Measurements from ENCODE around the gene AOX1.

AOX1 gene

GRCh38 chr2:200586644-200586975 lies 796 bp downstream of the AOX1 start:
- H3K27me3 ChIP-seq (ENCODE audit: control insufficient read depth in 5 of 5, insufficient read depth in 4 of 5, low read length in 5 of 5), result no peaks in the 10 kb centered on the region
- H3K4me3 ChIP-seq (ENCODE audit: low read depth in 1 of 5, low read length in 5 of 5), result peak overlapping the region; percentile 75 to 91 (median 83)
- peaks cover 4 to 32% (median 27%) of the 10 kb centered on the region in 5 donors for H3K4me1 ChIP-seq (ENCODE audit: control insufficient read depth in 5 of 5, insufficient read depth in 5 of 5, low read length in 5 of 5)
- peak overlapping the region; percentile 78 for H3K27ac ChIP-seq (ENCODE audit: low read depth, low read length)
- H3K9me3 ChIP-seq (ENCODE audit: control insufficient read depth in 5 of 5, low read length in 5 of 5), result no peaks in the 10 kb centered on the region
- H3K36me3 ChIP-seq (ENCODE audit: control insufficient read depth in 5 of 5, insufficient read depth in 5 of 5, low read length in 5 of 5), result no peaks in the 10 kb centered on the region
- H3K9ac ChIP-seq (ENCODE audit: low read length in 5 of 5), result peak overlapping the region; percentile 77 to 97 (median 85)

- Histone ChIP-seq H3K4me3 (ENCODE audit: low read depth in 1 of 5, low read length in 5 of 5) (peak overlapping the region in 4 of 5 donors; percentile 75 to 90 (median 80)), H3K9ac (ENCODE audit: low read length in 5 of 5) (peak overlapping the region in 2 of 5 donors; percentile 89 to 97), H3K27me3 (ENCODE audit: control insufficient read depth in 5 of 5, insufficient read depth in 4 of 5, low read length in 5 of 5) (no peaks in the 10 kb centered on the region), H3K27ac (ENCODE audit: low read depth, low read length) (peak overlapping the region; percentile 78), H3K9me3 (ENCODE audit: control insufficient read depth in 5 of 5, low read length in 5 of 5) (no peaks in the 10 kb centered on the region), H3K4me1 (ENCODE audit: control insufficient read depth in 5 of 5, insufficient read depth in 5 of 5, low read length in 5 of 5) (peaks cover 4 to 32% (median 27%) of the 10 kb centered on the region in 5 donors), H3K36me3 (ENCODE audit: control insufficient read depth in 5 of 5, insufficient read depth in 5 of 5, low read length in 5 of 5) (no peaks in the 10 kb centered on the region)
Measured at GRCh38 chr2:200587007-200587616, 1.3 kb downstream of the AOX1 start.

GRCh38 chr2:200588076-200588678 lies 2.4 kb downstream of the AOX1 start:
- no peaks in the 10 kb centered on the region for H3K9me3 ChIP-seq (ENCODE audit: control insufficient read depth in 5 of 5, low read length in 5 of 5)
- H3K27me3 ChIP-seq (ENCODE audit: control insufficient read depth in 5 of 5, insufficient read depth in 4 of 5, low read length in 5 of 5), result no peaks in the 10 kb centered on the region
- no peaks in the 10 kb centered on the region for H3K36me3 ChIP-seq (ENCODE audit: control insufficient read depth in 5 of 5, insufficient read depth in 5 of 5, low read length in 5 of 5)
- H3K27ac ChIP-seq (ENCODE audit: low read depth, low read length), result no peak overlapping the region
- no peak overlapping the region for H3K4me3 ChIP-seq (ENCODE audit: low read depth in 1 of 5, low read length in 5 of 5)
- no peak overlapping the region for H3K9ac ChIP-seq (ENCODE audit: low read length in 5 of 5)
- peaks cover 4 to 32% (median 27%) of the 10 kb centered on the region in 5 donors for H3K4me1 ChIP-seq (ENCODE audit: control insufficient read depth in 5 of 5, insufficient read depth in 5 of 5, low read length in 5 of 5)

GRCh38 chr2:200590090-200590489 lies 4.3 kb downstream of the AOX1 start:
- Histone ChIP-seq H3K9me3 (ENCODE audit: control insufficient read depth in 5 of 5, low read length in 5 of 5) (no peaks in the 10 kb centered on the region), H3K4me3 (ENCODE audit: low read depth in 1 of 5, low read length in 5 of 5) (no peak overlapping the region), H3K27me3 (ENCODE audit: control insufficient read depth in 5 of 5, insufficient read depth in 4 of 5, low read length in 5 of 5) (no peaks in the 10 kb centered on the region), H3K4me1 (ENCODE audit: control insufficient read depth in 5 of 5, insufficient read depth in 5 of 5, low read length in 5 of 5) (peaks cover 4 to 32% (median 27%) of the 10 kb centered on the region in 5 donors), H3K36me3 (ENCODE audit: control insufficient read depth in 5 of 5, insufficient read depth in 5 of 5, low read length in 5 of 5) (peaks cover 0 to 7% (median 0%) of the 10 kb centered on the region in 5 donors), H3K9ac (ENCODE audit: low read length in 5 of 5) (peak overlapping the region in 1 of 5 donors; percentile 54), H3K27ac (ENCODE audit: low read depth, low read length) (peak overlapping the region; percentile 59)

GRCh38 chr2:200591308-200591707 lies 5.5 kb downstream of the AOX1 start:
- H3K27me3 ChIP-seq (ENCODE audit: control insufficient read depth in 5 of 5, insufficient read depth in 4 of 5, low read length in 5 of 5), result no peaks in the 10 kb centered on the region
- H3K36me3 ChIP-seq (ENCODE audit: control insufficient read depth in 5 of 5, insufficient read depth in 5 of 5, low read length in 5 of 5), result peaks cover 2 to 14% (median 7%) of the 10 kb centered on the region in 5 donors
- no peak overlapping the region for H3K9ac ChIP-seq (ENCODE audit: low read length in 5 of 5)
- peaks cover 0 to 4% (median 0%) of the 10 kb centered on the region in 5 donors for H3K9me3 ChIP-seq (ENCODE audit: control insufficient read depth in 5 of 5, low read length in 5 of 5)
- H3K4me1 ChIP-seq (ENCODE audit: control insufficient read depth in 5 of 5, insufficient read depth in 5 of 5, low read length in 5 of 5), result peaks cover 4 to 26% (median 17%) of the 10 kb centered on the region in 5 donors
- H3K4me3 ChIP-seq (ENCODE audit: low read depth in 1 of 5, low read length in 5 of 5), result no peak overlapping the region
- no peak overlapping the region for H3K27ac ChIP-seq (ENCODE audit: low read depth, low read length)

- peaks cover 4 to 17% (median 10%) of the 10 kb centered on the region in 5 donors for H3K4me1 ChIP-seq (ENCODE audit: control insufficient read depth in 5 of 5, insufficient read depth in 5 of 5, low read length in 5 of 5)
- no peaks in the 10 kb centered on the region for H3K27me3 ChIP-seq (ENCODE audit: control insufficient read depth in 5 of 5, insufficient read depth in 4 of 5, low read length in 5 of 5)
- H3K4me3 ChIP-seq (ENCODE audit: low read depth in 1 of 5, low read length in 5 of 5), result no peak overlapping the region
- peaks cover 3 to 17% (median 11%) of the 10 kb centered on the region in 5 donors for H3K36me3 ChIP-seq (ENCODE audit: control insufficient read depth in 5 of 5, insufficient read depth in 5 of 5, low read length in 5 of 5)
- no peak overlapping the region for H3K27ac ChIP-seq (ENCODE audit: low read depth, low read length)
- no peak overlapping the region for H3K9ac ChIP-seq (ENCODE audit: low read length in 5 of 5)
- peaks cover 0 to 4% (median 0%) of the 10 kb centered on the region in 5 donors for H3K9me3 ChIP-seq (ENCODE audit: control insufficient read depth in 5 of 5, low read length in 5 of 5)
Measured at GRCh38 chr2:200592406-200593075, 6.7 kb downstream of the AOX1 start.

GRCh38 chr2:200593905-200594304 lies 8.1 kb downstream of the AOX1 start:
- H3K9ac ChIP-seq (ENCODE audit: low read length in 5 of 5), result no peak overlapping the region
- H3K4me3 ChIP-seq (ENCODE audit: low read depth in 1 of 5, low read length in 5 of 5), result no peak overlapping the region
- H3K27ac ChIP-seq (ENCODE audit: low read depth, low read length), result no peak overlapping the region
- H3K27me3 ChIP-seq (ENCODE audit: control insufficient read depth in 5 of 5, insufficient read depth in 4 of 5, low read length in 5 of 5), result no peaks in the 10 kb centered on the region
- H3K36me3 ChIP-seq (ENCODE audit: control insufficient read depth in 5 of 5, insufficient read depth in 5 of 5, low read length in 5 of 5), result peaks cover 4 to 22% (median 16%) of the 10 kb centered on the region in 5 donors
- H3K4me1 ChIP-seq (ENCODE audit: control insufficient read depth in 5 of 5, insufficient read depth in 5 of 5, low read length in 5 of 5), result peaks cover 4 to 17% (median 10%) of the 10 kb centered on the region in 5 donors
- peaks cover 0 to 4% (median 0%) of the 10 kb centered on the region in 5 donors for H3K9me3 ChIP-seq (ENCODE audit: control insufficient read depth in 5 of 5, low read length in 5 of 5)

- Histone ChIP-seq H3K4me3 (ENCODE audit: low read depth in 1 of 5, low read length in 5 of 5) (no peak overlapping the region), H3K9ac (ENCODE audit: low read length in 5 of 5) (no peak overlapping the region), H3K4me1 (ENCODE audit: control insufficient read depth in 5 of 5, insufficient read depth in 5 of 5, low read length in 5 of 5) (no peaks in the 10 kb centered on the region), H3K27ac (ENCODE audit: low read depth, low read length) (no peak overlapping the region), H3K27me3 (ENCODE audit: control insufficient read depth in 5 of 5, insufficient read depth in 4 of 5, low read length in 5 of 5) (no peaks in the 10 kb centered on the region), H3K36me3 (ENCODE audit: control insufficient read depth in 5 of 5, insufficient read depth in 5 of 5, low read length in 5 of 5) (peaks cover 6 to 27% (median 19%) of the 10 kb centered on the region in 5 donors), H3K9me3 (ENCODE audit: control insufficient read depth in 5 of 5, low read length in 5 of 5) (peaks cover 0 to 4% (median 0%) of the 10 kb centered on the region in 5 donors)
Measured at GRCh38 chr2:200595913-200596312, 10.1 kb downstream of the AOX1 start.

GRCh38 chr2:200596774-200597570 lies 11.2 kb downstream of the AOX1 start:
- Histone ChIP-seq H3K4me3 (ENCODE audit: low read depth in 1 of 5, low read length in 5 of 5) (no peak overlapping the region), H3K9ac (ENCODE audit: low read length in 5 of 5) (no peak overlapping the region), H3K4me1 (ENCODE audit: control insufficient read depth in 5 of 5, insufficient read depth in 5 of 5, low read length in 5 of 5) (no peaks in the 10 kb centered on the region), H3K27me3 (ENCODE audit: control insufficient read depth in 5 of 5, insufficient read depth in 4 of 5, low read length in 5 of 5) (no peaks in the 10 kb centered on the region), H3K36me3 (ENCODE audit: control insufficient read depth in 5 of 5, insufficient read depth in 5 of 5, low read length in 5 of 5) (peaks cover 6 to 32% (median 19%) of the 10 kb centered on the region in 5 donors), H3K9me3 (ENCODE audit: control insufficient read depth in 5 of 5, low read length in 5 of 5) (peaks cover 0 to 4% (median 0%) of the 10 kb centered on the region in 5 donors), H3K27ac (ENCODE audit: low read depth, low read length) (no peak overlapping the region)
